ENCODE results near the gene GHR.

DNA sequence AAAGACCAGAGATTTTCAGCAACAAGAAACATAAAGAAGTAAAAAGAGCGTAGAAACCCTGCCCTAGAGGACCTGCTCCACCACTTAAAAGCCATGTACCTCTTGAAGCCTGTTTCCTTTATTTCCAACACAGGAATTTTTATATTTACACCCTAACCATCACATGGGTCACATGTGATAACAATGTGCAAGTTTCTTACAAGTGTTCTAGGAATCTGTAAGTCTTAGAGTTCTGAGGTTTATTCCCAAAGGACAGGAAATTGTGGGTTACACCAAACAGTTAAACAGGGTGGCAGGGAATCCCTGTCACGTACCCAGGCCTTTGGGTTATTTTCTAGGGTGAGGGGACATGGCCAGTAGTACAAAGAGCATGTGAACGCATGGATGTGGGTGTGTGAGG, 224.8 kb downstream of the GHR start:
- no peak for TF ChIP-seq CTCF (IDR thresholded peaks at IDR 0.05)
- no peak for TF ChIP-seq ZFX (IDR thresholded peaks at IDR 0.05; ENCODE audit: borderline replicate concordance)
